Mucosa of descending colon (tissue), 3 donors: Measurements from ENCODE around the gene CEACAM8. TPM values are rescaled to one million over a fixed set of nuclear protein-coding genes. Genes with fewer than 3 reads are reported as not detected.
"Not testable (repeated sequence)": the region's sequence is repeated elsewhere in the genome, so short reads cannot be mapped to it uniquely, and the experiment has no call there.

Experiments
- ATAC-seq: fragments of 200-7000 bp; cut with Tn5 transposase; one replicate; pipeline ENCODE4 v1.9.1; 2020; ENCODE audit warnings: mild to moderate bottlenecking, moderate library complexity
- DNase-seq, 3 donors: peaks; one replicate each; pipeline ENCODE4 v3.0.0-alpha.2; 2020
- H3K36me3 ChIP-seq: fragments of 200-600 bp; one replicate; pipeline ENCODE4 v1.8.0; 2021; ENCODE audit warnings: low read depth, mild to moderate bottlenecking
- H3K4me1 ChIP-seq: fragments of 200-600 bp; one replicate; pipeline ENCODE4 v1.8.0; 2021; ENCODE audit warnings: low read depth, mild to moderate bottlenecking
- H3K4me3 ChIP-seq: fragments of 200-600 bp; one replicate; pipeline ENCODE4 v1.8.0; 2021; ENCODE audit warnings: mild to moderate bottlenecking
- H3K9me3 ChIP-seq: fragments of 200-600 bp; one replicate; pipeline ENCODE4 v1.8.0; 2021; ENCODE audit warnings: mild to moderate bottlenecking
- intact Hi-C, 2 donors: fragments of 100-400 bp; cut with DNase I in 1 of 2; cut with micrococcal nuclease in 1 of 2; formaldehyde crosslinking; loops; one replicate each; pipeline versions ENCODE4 v1.11.0 to v1.11.1; 2022; cut with DNase I, micrococcal nuclease
- long read RNA-seq, 2 donors: library from polyadenylated mRNA; unstranded; transcript quantifications; one replicate each; pipeline ENCODE4 v2.0.0, GENCODE V29; 2019 to 2021
- total RNA-seq, 3 donors: library from RNA; stranded (reverse); fragmentation: NEBNext Ultra II Directional in 2 of 3; extraction: Animal tissue kit (Norgen Biotek cat#: 25700) in 2 of 3; gene quantifications; one replicate each; pipeline versions ENCODE4 v1.2.1 to v1.2.4, GENCODE V29; 2021 to 2023
- TF ChIP-seq, protein P1 (sequence below): fragments of 200-600 bp; IDR thresholded peaks from one replicate; pipeline ENCODE4 v1.8.0; 2022; ENCODE audit warnings: antibody characterized with exemption, mild to moderate bottlenecking
- donor health status: DM: no; HTN: no; CAD: no; lungs with moderate emphysema.
- donor health status: DM: no; HTN: no; CAD: no.
- donor health status: DM: no; HTN: yes; CAD: no.

Gene CEACAM8
- total RNA-seq = 1 to 10 TPM in 2 of 3 donors, under 1 TPM in 1; 0.32 to 5.1 (median 1.1) TPM
- long read RNA-seq, donor 1 = 0 reads
- long read RNA-seq, donor 2 = 0 reads

DNA sequence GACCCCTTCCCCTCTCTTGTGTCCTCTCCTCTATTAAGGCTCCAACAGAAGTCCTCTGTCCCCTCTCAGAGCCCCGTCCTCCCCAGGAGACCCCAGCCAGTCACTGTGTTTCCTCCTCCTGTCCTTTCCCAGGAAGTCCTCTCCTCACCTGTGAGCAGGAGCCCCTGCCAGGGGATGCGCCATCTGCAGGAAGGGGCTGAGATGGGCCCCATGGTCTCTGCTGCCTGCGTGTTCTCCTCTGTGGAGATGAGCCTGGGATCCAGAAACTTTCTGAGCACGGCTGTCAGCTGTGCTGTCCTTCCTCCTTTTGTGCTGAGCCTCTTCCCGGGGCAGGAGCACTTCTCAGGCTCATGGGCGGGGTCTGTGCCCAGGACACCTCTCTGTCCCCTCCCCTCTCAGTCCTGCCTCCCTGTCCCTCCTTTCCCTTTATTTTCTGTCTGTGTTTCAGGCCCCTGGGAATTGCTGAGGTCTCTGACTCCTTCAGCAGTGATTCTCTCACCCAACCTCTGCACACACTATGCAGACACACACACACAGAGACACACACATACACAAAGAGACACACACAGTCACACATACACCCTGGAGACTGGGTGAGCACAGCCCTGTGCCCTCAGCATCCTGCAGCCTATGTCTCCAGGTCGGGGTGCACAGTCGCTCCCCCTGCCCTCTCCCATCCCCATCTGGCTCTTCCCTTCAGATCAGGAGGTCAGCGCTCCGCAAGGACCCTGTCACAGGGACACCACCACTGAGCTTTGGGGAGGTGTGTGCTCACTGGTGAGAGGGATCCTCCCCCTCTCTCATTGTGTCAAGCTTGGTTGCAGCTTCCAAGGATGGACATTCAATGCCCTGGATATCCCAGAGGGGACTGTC lies at the start of gene CEACAM8:
TSS of gene CEACAM8 (minus strand) at position 308 of the 873 bp plus-strand sequence. CDS start at position 212, 96 bp downstream.
- Histone ChIP-seq H3K9me3 (no peaks in the 10 kb centered on the region), H3K4me1 (no peaks in the 10 kb centered on the region), H3K4me3 (no peak within 1 kb of the TSS), H3K36me3 (no peaks in the 10 kb centered on the region)
- intact Hi-C loops = no loop called here
- TF ChIP-seq, protein P1, sequence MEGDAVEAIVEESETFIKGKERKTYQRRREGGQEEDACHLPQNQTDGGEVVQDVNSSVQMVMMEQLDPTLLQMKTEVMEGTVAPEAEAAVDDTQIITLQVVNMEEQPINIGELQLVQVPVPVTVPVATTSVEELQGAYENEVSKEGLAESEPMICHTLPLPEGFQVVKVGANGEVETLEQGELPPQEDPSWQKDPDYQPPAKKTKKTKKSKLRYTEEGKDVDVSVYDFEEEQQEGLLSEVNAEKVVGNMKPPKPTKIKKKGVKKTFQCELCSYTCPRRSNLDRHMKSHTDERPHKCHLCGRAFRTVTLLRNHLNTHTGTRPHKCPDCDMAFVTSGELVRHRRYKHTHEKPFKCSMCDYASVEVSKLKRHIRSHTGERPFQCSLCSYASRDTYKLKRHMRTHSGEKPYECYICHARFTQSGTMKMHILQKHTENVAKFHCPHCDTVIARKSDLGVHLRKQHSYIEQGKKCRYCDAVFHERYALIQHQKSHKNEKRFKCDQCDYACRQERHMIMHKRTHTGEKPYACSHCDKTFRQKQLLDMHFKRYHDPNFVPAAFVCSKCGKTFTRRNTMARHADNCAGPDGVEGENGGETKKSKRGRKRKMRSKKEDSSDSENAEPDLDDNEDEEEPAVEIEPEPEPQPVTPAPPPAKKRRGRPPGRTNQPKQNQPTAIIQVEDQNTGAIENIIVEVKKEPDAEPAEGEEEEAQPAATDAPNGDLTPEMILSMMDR = no peak
- no peak for DNase-seq
- no peak for ATAC-seq

DNA sequence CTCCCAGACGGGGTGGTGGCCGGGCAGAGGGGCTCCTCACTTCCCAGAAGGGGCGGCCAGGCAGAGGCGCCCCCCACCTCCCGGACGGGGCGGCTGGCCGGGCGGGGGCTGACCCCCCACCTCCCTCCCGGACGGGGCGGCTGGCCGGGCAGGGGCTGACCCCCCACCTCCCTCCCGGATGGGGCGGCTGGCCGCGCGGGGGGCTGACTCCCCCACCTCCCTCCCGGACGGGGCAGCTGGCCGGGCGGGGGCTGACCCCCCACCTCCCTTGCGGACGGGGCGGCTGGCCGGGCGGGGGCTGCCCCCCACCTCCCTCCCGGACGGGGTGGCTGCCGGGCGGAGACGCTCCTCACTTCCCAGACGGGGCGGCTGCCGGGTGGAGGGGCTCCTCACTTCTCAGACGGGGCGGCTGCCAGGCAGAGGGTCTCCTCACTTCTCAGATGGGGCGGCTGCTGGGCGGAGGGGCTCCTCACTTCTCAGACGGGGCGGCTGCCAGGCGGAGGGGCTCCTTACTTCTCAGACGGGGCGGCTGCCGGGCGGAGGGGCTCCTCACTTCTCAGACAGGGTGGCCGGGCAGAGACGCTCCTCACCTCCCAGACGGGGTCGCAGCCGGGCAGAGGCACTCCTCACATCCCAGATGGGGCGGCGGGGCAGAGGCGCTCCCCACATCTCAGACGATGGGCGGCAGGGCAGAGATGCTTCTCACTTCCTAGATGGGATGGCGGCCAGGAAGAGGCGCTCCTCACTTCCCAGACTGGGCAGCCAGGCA lies 44.8 kb upstream of the CEACAM8 start:
- H3K36me3 ChIP-seq, DNase-seq, H3K4me1 ChIP-seq, H3K9me3 ChIP-seq, H3K4me3 ChIP-seq, intact Hi-C loops, ATAC-seq: not testable (repeated sequence)

DNA sequence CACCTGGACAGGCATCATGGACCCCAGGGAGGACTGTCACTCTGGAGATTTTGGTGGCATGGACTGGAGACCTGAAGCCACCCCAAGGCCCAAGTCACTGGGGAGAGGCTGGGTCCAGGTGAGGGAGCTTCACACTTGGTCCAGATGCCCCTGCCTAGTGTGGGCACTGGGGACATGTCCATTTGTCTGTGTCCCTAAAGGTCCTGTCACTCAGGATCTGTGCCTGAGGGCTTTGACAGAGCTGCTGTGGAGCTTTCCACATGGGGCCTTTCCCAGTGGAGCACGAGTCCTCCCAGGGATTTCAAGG lies 40.5 kb upstream of the CEACAM8 start:
- no peaks in the 10 kb centered on the region for H3K9me3 ChIP-seq
- ATAC-seq (no peak), DNase-seq (no peak)
- intact Hi-C loops = no loop called here
- no peaks in the 10 kb centered on the region for H3K4me1 ChIP-seq
- TF ChIP-seq, protein P1 = no peak
- H3K4me3 ChIP-seq = no peak overlapping the region
- no peaks in the 10 kb centered on the region for H3K36me3 ChIP-seq

DNA sequence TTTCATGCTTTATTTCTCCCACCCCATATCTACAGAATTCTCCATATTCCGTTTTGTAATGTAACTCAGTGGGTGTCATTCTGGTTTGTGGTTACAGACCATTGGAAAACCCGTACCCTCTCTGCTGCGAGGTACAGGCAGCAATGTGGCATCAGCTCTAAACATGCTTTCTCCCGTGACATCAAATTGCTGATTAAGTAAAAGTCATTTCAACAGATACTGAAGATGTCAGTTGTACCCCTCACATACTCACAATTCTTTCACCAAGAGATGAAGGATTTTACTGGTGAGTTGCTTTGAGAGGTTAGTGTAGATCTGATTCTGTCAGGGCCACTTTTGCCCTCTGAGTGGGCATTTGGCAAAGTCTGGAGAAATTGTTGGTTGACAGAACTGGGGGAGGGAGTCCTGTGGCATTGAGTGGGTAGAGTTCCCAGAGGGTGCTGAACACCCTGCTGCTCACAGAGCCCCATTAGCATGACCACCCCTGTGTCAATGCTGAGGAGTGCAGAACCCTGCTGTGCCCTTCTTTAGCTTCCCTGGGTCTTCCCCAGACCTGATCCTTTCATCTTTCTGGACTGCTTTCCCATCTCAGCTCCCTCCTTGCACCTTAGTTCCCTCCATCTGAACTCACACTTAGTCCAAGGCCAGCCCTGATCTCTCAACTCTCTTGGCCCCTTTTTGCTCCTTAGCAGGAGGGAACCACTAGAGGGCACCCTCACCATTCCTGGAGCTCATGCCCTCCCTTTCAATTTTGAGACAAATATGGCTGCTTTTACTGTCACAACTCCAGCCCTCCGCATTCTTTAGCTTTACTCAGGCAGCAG lies 39.9 kb upstream of the CEACAM8 start:
- DNase-seq = peak in 1 of 3 donors; percentile 41
- Histone ChIP-seq H3K4me3 (no peak overlapping the region), H3K9me3 (no peaks in the 10 kb centered on the region), H3K36me3 (no peaks in the 10 kb centered on the region), H3K4me1 (no peaks in the 10 kb centered on the region)
- TF ChIP-seq, protein P1 = peak; percentile 12
- intact Hi-C loops = no loop called here
- peak; percentile 44 for ATAC-seq

DNA sequence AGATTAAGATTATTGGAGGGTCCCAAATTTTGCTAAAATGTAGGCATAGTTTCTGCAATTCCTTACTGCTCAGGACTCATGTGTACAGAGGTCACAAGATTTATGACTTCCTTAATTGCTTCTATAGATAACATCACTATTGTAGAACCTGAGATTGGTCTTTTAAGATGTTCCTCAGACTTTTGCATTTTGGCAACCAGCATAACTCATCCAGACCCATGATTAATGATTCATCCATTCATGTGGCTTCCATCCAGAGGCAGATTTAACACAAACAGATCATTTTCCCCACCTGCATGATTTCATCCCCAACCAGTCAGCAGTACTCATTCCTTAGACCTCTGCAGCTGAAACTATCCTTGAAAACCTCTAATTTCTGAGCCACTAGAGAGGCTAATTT lies 34.5 kb upstream of the CEACAM8 start:
- no peaks in the 10 kb centered on the region for H3K4me1 ChIP-seq
- H3K4me3 ChIP-seq = no peak overlapping the region
- TF ChIP-seq, protein P1 = no peak
- no peaks in the 10 kb centered on the region for H3K36me3 ChIP-seq
- no peak for ATAC-seq
- no peaks in the 10 kb centered on the region for H3K9me3 ChIP-seq
- intact Hi-C loops = no loop called here
- no peak for DNase-seq
